GM06990 (cell line): ENCODE data around the gene CASZ1.

Experiments used
- DNase-seq: peaks from one replicate; pipeline ENCODE4 v3.0.0-alpha.2; 2011; ENCODE audit not compliant: insufficient read length; ENCODE audit errors: extremely low read depth
- H3K27me3 ChIP-seq: replicated peaks from 2 replicates; pipeline ENCODE4 v1.6.0; 2011; ENCODE audit warnings: low read length; ENCODE audit not compliant: control insufficient read depth, insufficient read depth
- H3K36me3 ChIP-seq: 2 replicates; pipeline ENCODE4 v1.5.1; 2011; ENCODE audit warnings: low read length; ENCODE audit not compliant: control insufficient read depth, insufficient read depth
- H3K4me3 ChIP-seq: replicated peaks from 2 replicates; pipeline ENCODE4 v1.5.1; 2011; ENCODE audit warnings: low read depth, mild to moderate bottlenecking, control low read depth, low read length
- CTCF ChIP-seq: IDR thresholded peaks from 2 replicates; pipeline ENCODE4 v1.5.1; 2011; ENCODE audit warnings: low read length, control low read depth, mild to moderate bottlenecking, inconsistent platforms; ENCODE audit not compliant: insufficient read depth, poor library complexity, severe bottlenecking

Gene CASZ1

GRCh38 chr1:10613861-10614260, 182.6 kb downstream of the CASZ1 start:
- no peak for DNase-seq
- peaks cover 4% of the 10 kb centered on the region for H3K36me3 ChIP-seq
- no peak overlapping the region for H3K4me3 ChIP-seq
- H3K27me3 ChIP-seq = no peaks in the 10 kb centered on the region
- TF ChIP-seq CTCF = no peak

GRCh38 chr1:10613340-10613739, 183.1 kb downstream of the CASZ1 start:
- H3K27me3 ChIP-seq = no peaks in the 10 kb centered on the region
- peaks cover 1% of the 10 kb centered on the region; the same call in 1 of the 2 replicates for H3K36me3 ChIP-seq
- no peak for DNase-seq
- TF ChIP-seq CTCF = no peak
- H3K4me3 ChIP-seq = no peak overlapping the region

GRCh38 chr1:10612436-10613160, 183.8 kb downstream of the CASZ1 start:
- no peak overlapping the region for H3K4me3 ChIP-seq
- H3K36me3 ChIP-seq = no peaks in the 10 kb centered on the region
- no peak for DNase-seq
- H3K27me3 ChIP-seq = no peaks in the 10 kb centered on the region
- no peak for TF ChIP-seq CTCF

- H3K27me3 ChIP-seq = no peaks in the 10 kb centered on the region
- no peak for TF ChIP-seq CTCF
- no peak for DNase-seq
- H3K4me3 ChIP-seq = no peak overlapping the region
- no peaks in the 10 kb centered on the region; the same call in 1 of the 2 replicates for H3K36me3 ChIP-seq
Observed at GRCh38 chr1:10610901-10611600, 185.4 kb downstream of the CASZ1 start.

- no peak for TF ChIP-seq CTCF
- Histone ChIP-seq H3K36me3 (no peaks in the 10 kb centered on the region; the same call in none of the 2 replicates), H3K27me3 (no peaks in the 10 kb centered on the region), H3K4me3 (no peak overlapping the region)
- no peak for DNase-seq
Observed at GRCh38 chr1:10608690-10609089, 187.8 kb downstream of the CASZ1 start.
